ENCODE data around the gene DCTN2.
"Not testable (repeated sequence)": the region's sequence is repeated elsewhere in the genome, so short reads cannot be mapped to it uniquely, and the experiment has no call there.

DNA sequence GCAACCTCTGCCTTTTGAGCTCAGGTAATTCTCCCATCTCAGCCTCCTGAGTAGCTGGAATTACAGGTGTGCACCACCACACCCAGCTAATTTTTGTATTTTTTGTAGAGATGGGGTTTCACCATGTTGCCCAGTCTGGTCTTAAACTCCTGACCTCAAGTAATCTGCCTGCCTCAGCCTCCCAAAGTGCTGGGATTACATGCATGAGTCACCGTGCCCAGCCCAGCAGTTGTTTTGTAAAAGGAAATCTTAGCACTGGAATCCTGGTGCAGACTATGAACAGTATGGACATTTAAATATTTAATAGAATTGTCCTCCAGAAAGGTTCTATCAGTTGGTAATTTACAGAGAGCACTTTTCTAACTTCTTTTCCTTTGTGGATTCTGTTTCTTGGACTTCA, 14.1 kb upstream of the DCTN2 start:
- TF ChIP-seq YY1 (IDR thresholded peaks at IDR 0.05; ENCODE audit: insufficient read depth, insufficient read length); ZNF274 (IDR thresholded peaks at IDR 0.05; ENCODE audit: low read depth, low read length); SUZ12 (IDR thresholded peaks at IDR 0.05; ENCODE audit: extremely low read depth, insufficient read depth, insufficient read length): not testable (repeated sequence)
